ENCODE measurements around the gene NPPB.

NPPB gene

GRCh38 chr1:11838349-11839272, 20.1 kb downstream of the NPPB start:
- no peak for DNase-seq (ENCODE audit: extremely low read depth, low read depth)
- no peak overlapping the region for H3K4me3 ChIP-seq (replicated peaks; ENCODE audit: low read depth, low read length)
- peak; percentile 100 for TF ChIP-seq CTCF (IDR thresholded peaks at IDR 0.05; ENCODE audit: low read depth, low read length, missing control alignments)

DNA sequence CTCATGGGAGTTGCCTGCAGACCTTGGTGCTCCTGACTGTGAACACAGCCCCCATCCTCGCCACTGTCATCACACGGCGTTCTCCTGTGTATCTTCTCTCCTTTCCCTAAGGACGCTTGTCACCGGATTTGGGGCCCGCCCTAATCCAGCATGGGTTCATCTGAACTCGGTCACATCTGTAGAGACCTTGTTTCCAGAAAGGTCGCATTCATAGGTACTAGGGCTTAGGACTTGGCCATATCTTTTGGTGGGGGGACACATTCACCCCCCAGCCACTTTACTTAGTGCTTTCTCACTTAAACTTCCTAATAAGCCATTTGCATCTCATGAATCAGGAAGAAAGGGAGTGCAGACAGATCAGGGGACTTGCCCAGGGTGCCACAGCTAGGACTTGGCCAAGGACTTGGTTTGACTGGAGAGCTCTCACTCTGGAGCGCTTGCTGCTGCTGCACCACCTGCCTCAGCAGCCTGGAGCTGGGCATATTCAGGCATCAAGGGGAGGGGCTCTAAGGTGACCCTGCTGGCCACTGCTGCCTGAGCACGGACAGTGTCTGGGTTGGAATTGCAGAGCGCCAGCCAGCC, 20.9 kb downstream of the NPPB start:
- DNase-seq (ENCODE audit: extremely low read depth, low read depth) = no peak
- no peak overlapping the region for H3K4me3 ChIP-seq (replicated peaks; ENCODE audit: low read depth, low read length)
- no peak for TF ChIP-seq CTCF (IDR thresholded peaks at IDR 0.05; ENCODE audit: low read depth, low read length, missing control alignments)

GRCh38 chr1:11836955-11837766, 21.6 kb downstream of the NPPB start:
- no peak for DNase-seq (ENCODE audit: extremely low read depth, low read depth)
- no peak overlapping the region for H3K4me3 ChIP-seq (replicated peaks; ENCODE audit: low read depth, low read length)
- no peak for TF ChIP-seq CTCF (IDR thresholded peaks at IDR 0.05; ENCODE audit: low read depth, low read length, missing control alignments)

- no peak for TF ChIP-seq CTCF (IDR thresholded peaks at IDR 0.05; ENCODE audit: low read depth, low read length, missing control alignments)
- H3K4me3 ChIP-seq (replicated peaks; ENCODE audit: low read depth, low read length) = no peak overlapping the region
- no peak for DNase-seq (ENCODE audit: extremely low read depth, low read depth)
Measured at GRCh38 chr1:11835441-11836225, 23.1 kb downstream of the NPPB start.

GRCh38 chr1:11833900-11834299, 24.8 kb downstream of the NPPB start:
- no peak for DNase-seq (ENCODE audit: extremely low read depth, low read depth)
- TF ChIP-seq CTCF (IDR thresholded peaks at IDR 0.05; ENCODE audit: low read depth, low read length, missing control alignments) = no peak
- no peak overlapping the region for H3K4me3 ChIP-seq (replicated peaks; ENCODE audit: low read depth, low read length)

- TF ChIP-seq CTCF (IDR thresholded peaks at IDR 0.05; ENCODE audit: low read depth, low read length, missing control alignments) = no peak
- H3K4me3 ChIP-seq (replicated peaks; ENCODE audit: low read depth, low read length) = no peak overlapping the region
- DNase-seq (ENCODE audit: extremely low read depth, low read depth) = no peak
Measured at GRCh38 chr1:11833497-11833896, 25.2 kb downstream of the NPPB start.
